Memory B cell (primary cell): ENCODE data around the gene CACHD1.
"Not testable (repeated sequence)": the region's sequence is repeated elsewhere in the genome, so short reads cannot be mapped to it uniquely, and the experiment has no call there.

ENCODE experiments used
- ATAC-seq: fragments of 150-1000 bp; cut with Tn5 transposase; 2 replicates; pipeline ENCODE4 v1.10.0; 2021; ENCODE audit warnings: low read depth, mild to moderate bottlenecking, moderate library complexity
- DNase-seq, 2 donors: peaks; one replicate each; pipeline ENCODE4 v3.0.0; 2022; ENCODE audit warnings: low spot score in 2 of 2
- H3K27ac Mint-ChIP-seq: one replicate; pipeline ENCODE4 v1.8.0; 2022; ENCODE audit warnings: mild to moderate bottlenecking, moderate library complexity, mixed read lengths
- H3K27me3 Mint-ChIP-seq: one replicate; pipeline ENCODE4 v1.8.0; 2022; ENCODE audit warnings: mixed read lengths
- H3K36me3 Mint-ChIP-seq: one replicate; pipeline ENCODE4 v1.8.0; 2022; ENCODE audit warnings: mild to moderate bottlenecking, mixed read lengths
- H3K4me1 Mint-ChIP-seq: one replicate; pipeline ENCODE4 v1.8.0; 2022; ENCODE audit warnings: mixed read lengths
- H3K4me3 Mint-ChIP-seq: one replicate; pipeline ENCODE4 v1.8.0; 2022; ENCODE audit warnings: mild to moderate bottlenecking, moderate library complexity, mixed read lengths
- H3K9me3 Mint-ChIP-seq: one replicate; pipeline ENCODE4 v1.8.0; 2022; ENCODE audit warnings: mixed read lengths

Gene CACHD1

GRCh38 chr1:64601207-64601606, 131.3 kb downstream of the CACHD1 start:
- H3K27ac Mint-ChIP-seq, result no peak overlapping the region
- H3K27me3 Mint-ChIP-seq, result peaks cover 3% of the 10 kb centered on the region
- ATAC-seq (no peak), DNase-seq (no peak)
- H3K4me1 Mint-ChIP-seq, result no peaks in the 10 kb centered on the region
- H3K9me3 Mint-ChIP-seq, result no peaks in the 10 kb centered on the region
- H3K36me3 Mint-ChIP-seq, result no peaks in the 10 kb centered on the region
- H3K4me3 Mint-ChIP-seq, result no peak overlapping the region

GRCh38 chr1:64608005-64608650, 138.2 kb downstream of the CACHD1 start:
- Mint-ChIP-seq H3K4me3 (no peak overlapping the region), H3K9me3 (peaks cover 6% of the 10 kb centered on the region), H3K36me3 (no peaks in the 10 kb centered on the region), H3K4me1 (no peaks in the 10 kb centered on the region), H3K27ac (no peak overlapping the region), H3K27me3 (peaks cover 2% of the 10 kb centered on the region)
- ATAC-seq (no peak), DNase-seq (no peak)

GRCh38 chr1:64608651-64609048, 138.7 kb downstream of the CACHD1 start:
- no peak overlapping the region for H3K4me3 Mint-ChIP-seq
- no peak for DNase-seq
- H3K4me1 Mint-ChIP-seq, result no peaks in the 10 kb centered on the region
- no peak overlapping the region for H3K27ac Mint-ChIP-seq
- peaks cover 3% of the 10 kb centered on the region for H3K27me3 Mint-ChIP-seq
- H3K36me3 Mint-ChIP-seq, result no peaks in the 10 kb centered on the region
- H3K9me3 Mint-ChIP-seq, result peaks cover 6% of the 10 kb centered on the region
- ATAC-seq, result no peak

GRCh38 chr1:64610950-64611349, 141.0 kb downstream of the CACHD1 start:
- not testable (repeated sequence) for H3K27me3 Mint-ChIP-seq, ATAC-seq, H3K36me3 Mint-ChIP-seq, H3K4me1 Mint-ChIP-seq, DNase-seq, H3K9me3 Mint-ChIP-seq, H3K27ac Mint-ChIP-seq, H3K4me3 Mint-ChIP-seq

GRCh38 chr1:64616039-64616438, 146.1 kb downstream of the CACHD1 start:
- no peak overlapping the region for H3K27ac Mint-ChIP-seq
- no peak overlapping the region for H3K4me3 Mint-ChIP-seq
- H3K27me3 Mint-ChIP-seq, result peaks cover 16% of the 10 kb centered on the region
- H3K9me3 Mint-ChIP-seq, result peaks cover 5% of the 10 kb centered on the region
- no peaks in the 10 kb centered on the region for H3K4me1 Mint-ChIP-seq
- no peak for DNase-seq
- H3K36me3 Mint-ChIP-seq, result no peaks in the 10 kb centered on the region
- ATAC-seq, result no peak

- ATAC-seq (no peak), DNase-seq (no peak)
- no peaks in the 10 kb centered on the region for H3K36me3 Mint-ChIP-seq
- peaks cover 10% of the 10 kb centered on the region for H3K27me3 Mint-ChIP-seq
- peaks cover 2% of the 10 kb centered on the region for H3K4me1 Mint-ChIP-seq
- no peaks in the 10 kb centered on the region for H3K9me3 Mint-ChIP-seq
- no peak overlapping the region for H3K27ac Mint-ChIP-seq
- H3K4me3 Mint-ChIP-seq, result no peak overlapping the region
Measured at GRCh38 chr1:64623750-64624191, 153.8 kb downstream of the CACHD1 start.

- Mint-ChIP-seq H3K4me3 (no peak overlapping the region), H3K4me1 (peaks cover 2% of the 10 kb centered on the region), H3K36me3 (no peaks in the 10 kb centered on the region), H3K9me3 (no peaks in the 10 kb centered on the region), H3K27me3 (peaks cover 8% of the 10 kb centered on the region), H3K27ac (no peak overlapping the region)
- ATAC-seq (no peak), DNase-seq (no peak)
Measured at GRCh38 chr1:64624218-64624713, 154.3 kb downstream of the CACHD1 start.

- Mint-ChIP-seq H3K27me3 (peaks cover 8% of the 10 kb centered on the region), H3K36me3 (no peaks in the 10 kb centered on the region), H3K4me3 (no peak overlapping the region), H3K4me1 (peaks cover 2% of the 10 kb centered on the region), H3K27ac (no peak overlapping the region), H3K9me3 (no peaks in the 10 kb centered on the region)
- no peak for DNase-seq
- no peak for ATAC-seq
Measured at GRCh38 chr1:64624808-64625207, 154.9 kb downstream of the CACHD1 start.

GRCh38 chr1:64630611-64631010, 160.7 kb downstream of the CACHD1 start:
- no peak overlapping the region for H3K27ac Mint-ChIP-seq
- H3K4me3 Mint-ChIP-seq, result peak overlapping the region; percentile 30
- H3K9me3 Mint-ChIP-seq, result no peaks in the 10 kb centered on the region

GRCh38 chr1:64631346-64632034, 161.6 kb downstream of the CACHD1 start:
- DNase-seq, result no peak
- no peak for ATAC-seq
- Mint-ChIP-seq H3K4me1 (peaks cover 10% of the 10 kb centered on the region), H3K4me3 (no peak overlapping the region), H3K36me3 (no peaks in the 10 kb centered on the region), H3K27me3 (peaks cover 9% of the 10 kb centered on the region), H3K9me3 (no peaks in the 10 kb centered on the region), H3K27ac (no peak overlapping the region)

More at GRCh38 chr1:64630611-64631010, 160.7 kb downstream of the CACHD1 start:
- peaks cover 9% of the 10 kb centered on the region for H3K27me3 Mint-ChIP-seq
- no peaks in the 10 kb centered on the region for H3K36me3 Mint-ChIP-seq
- peaks cover 10% of the 10 kb centered on the region for H3K4me1 Mint-ChIP-seq
- ATAC-seq, result no peak
- no peak for DNase-seq

- Mint-ChIP-seq H3K27ac (no peak overlapping the region), H3K36me3 (no peaks in the 10 kb centered on the region), H3K9me3 (no peaks in the 10 kb centered on the region), H3K4me1 (peaks cover 10% of the 10 kb centered on the region), H3K4me3 (no peak overlapping the region), H3K27me3 (peaks cover 9% of the 10 kb centered on the region)
- no peak for ATAC-seq
- no peak for DNase-seq
Measured at GRCh38 chr1:64632936-64633335, 163.0 kb downstream of the CACHD1 start.

- DNase-seq (no peak), ATAC-seq (no peak)
- H3K36me3 Mint-ChIP-seq, result no peaks in the 10 kb centered on the region
- H3K4me3 Mint-ChIP-seq, result no peak overlapping the region
- peaks cover 2% of the 10 kb centered on the region for H3K27me3 Mint-ChIP-seq
- H3K9me3 Mint-ChIP-seq, result no peaks in the 10 kb centered on the region
- H3K4me1 Mint-ChIP-seq, result peaks cover 3% of the 10 kb centered on the region
- H3K27ac Mint-ChIP-seq, result no peak overlapping the region
Measured at GRCh38 chr1:64645735-64646134, 175.8 kb downstream of the CACHD1 start.

GRCh38 chr1:64650411-64650810, 180.5 kb downstream of the CACHD1 start:
- Mint-ChIP-seq H3K36me3 (no peaks in the 10 kb centered on the region), H3K4me3 (no peak overlapping the region), H3K27ac (no peak overlapping the region), H3K9me3 (no peaks in the 10 kb centered on the region), H3K4me1 (peaks cover 3% of the 10 kb centered on the region), H3K27me3 (peaks cover 15% of the 10 kb centered on the region)
- no peak for ATAC-seq
- DNase-seq, result no peak

- Mint-ChIP-seq H3K27me3 (peaks cover 15% of the 10 kb centered on the region), H3K9me3 (no peaks in the 10 kb centered on the region), H3K4me1 (no peaks in the 10 kb centered on the region), H3K4me3 (no peak overlapping the region), H3K36me3 (no peaks in the 10 kb centered on the region), H3K27ac (no peak overlapping the region)
- no peak for ATAC-seq
- DNase-seq, result no peak
Measured at GRCh38 chr1:64651841-64652240, 181.9 kb downstream of the CACHD1 start.

GRCh38 chr1:64653466-64653865, 183.5 kb downstream of the CACHD1 start:
- H3K27me3 Mint-ChIP-seq, result peaks cover 13% of the 10 kb centered on the region
- ATAC-seq, result no peak
- H3K4me3 Mint-ChIP-seq, result no peak overlapping the region
- H3K27ac Mint-ChIP-seq, result no peak overlapping the region
- DNase-seq, result no peak
- no peaks in the 10 kb centered on the region for H3K36me3 Mint-ChIP-seq
- H3K9me3 Mint-ChIP-seq, result no peaks in the 10 kb centered on the region
- H3K4me1 Mint-ChIP-seq, result no peaks in the 10 kb centered on the region
